OCI-LY7 (cell line): ENCODE data around the gene CNDP2.

ENCODE experiments used
- CTCF ChIP-seq: fragments of 200-600 bp; sonication (generic); conservative IDR thresholded peaks from 2 replicates; pipeline ENCODE4 v1.5.1; 2014; ENCODE audit warnings: mild to moderate bottlenecking, antibody characterized with exemption, low read length, moderate library complexity, mixed read lengths
- EZH2phosphoT487 ChIP-seq: fragments of 200-600 bp; sonication (generic); IDR thresholded peaks from 2 replicates; pipeline ENCODE4 v1.6.1; 2018; ENCODE audit warnings: low read depth, borderline replicate concordance, mild to moderate bottlenecking, mixed run types, antibody characterized with exemption, low read length, moderate library complexity, mixed read lengths

DNA sequence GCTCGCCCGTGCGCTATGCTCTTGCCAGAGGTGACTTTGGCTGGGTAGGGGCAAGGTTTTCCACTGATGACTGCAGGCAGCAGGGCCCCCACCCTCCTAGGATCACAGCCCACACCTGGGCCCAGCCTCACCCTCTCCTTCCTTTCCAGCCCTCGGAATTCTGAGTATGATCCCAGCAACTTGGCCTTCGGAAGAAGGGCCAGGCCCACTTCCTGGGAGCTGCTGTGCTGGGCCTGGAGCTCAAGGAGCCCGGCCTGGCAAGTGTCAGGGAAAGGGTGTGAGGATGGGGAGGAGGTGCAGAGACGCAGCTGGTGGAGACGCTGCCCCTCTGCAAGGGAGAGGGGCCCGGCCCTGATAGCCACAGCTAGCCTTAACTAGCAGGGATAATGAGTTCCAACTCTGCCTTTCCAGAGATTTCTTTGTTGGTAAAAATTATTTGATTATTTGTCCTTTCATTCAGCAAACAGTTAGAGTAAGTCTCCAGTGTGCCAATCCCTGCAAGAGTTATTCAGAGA is 36.4 kb downstream of the CNDP2 start:
- TF ChIP-seq CTCF (no peak), EZH2phosphoT487 (no peak)
